ENCODE measurements around the gene TNS3. TPM values are rescaled to one million over a fixed set of nuclear protein-coding genes. Genes with fewer than 3 reads are reported as not detected.
A peak's percentile ranks its signal among the peaks of the same experiment; 100 is the strongest.

Gene TNS3
- total and polyA plus RNA-seq, 2 of the 13 experiments (the other 11 are each of a cell fraction or from before 2014, with no cell fraction given), result 52.9 to 55.7 TPM

- TF ChIP-seq, protein P1, sequence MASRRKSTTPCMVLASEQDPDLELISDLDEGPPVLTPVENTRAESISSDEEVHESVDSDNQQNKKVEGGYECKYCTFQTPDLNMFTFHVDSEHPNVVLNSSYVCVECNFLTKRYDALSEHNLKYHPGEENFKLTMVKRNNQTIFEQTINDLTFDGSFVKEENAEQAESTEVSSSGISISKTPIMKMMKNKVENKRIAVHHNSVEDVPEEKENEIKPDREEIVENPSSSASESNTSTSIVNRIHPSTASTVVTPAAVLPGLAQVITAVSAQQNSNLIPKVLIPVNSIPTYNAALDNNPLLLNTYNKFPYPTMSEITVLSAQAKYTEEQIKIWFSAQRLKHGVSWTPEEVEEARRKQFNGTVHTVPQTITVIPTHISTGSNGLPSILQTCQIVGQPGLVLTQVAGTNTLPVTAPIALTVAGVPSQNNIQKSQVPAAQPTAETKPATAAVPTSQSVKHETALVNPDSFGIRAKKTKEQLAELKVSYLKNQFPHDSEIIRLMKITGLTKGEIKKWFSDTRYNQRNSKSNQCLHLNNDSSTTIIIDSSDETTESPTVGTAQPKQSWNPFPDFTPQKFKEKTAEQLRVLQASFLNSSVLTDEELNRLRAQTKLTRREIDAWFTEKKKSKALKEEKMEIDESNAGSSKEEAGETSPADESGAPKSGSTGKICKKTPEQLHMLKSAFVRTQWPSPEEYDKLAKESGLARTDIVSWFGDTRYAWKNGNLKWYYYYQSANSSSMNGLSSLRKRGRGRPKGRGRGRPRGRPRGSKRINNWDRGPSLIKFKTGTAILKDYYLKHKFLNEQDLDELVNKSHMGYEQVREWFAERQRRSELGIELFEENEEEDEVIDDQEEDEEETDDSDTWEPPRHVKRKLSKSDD (CRISPR knock-in tag; IDR thresholded peaks at IDR 0.05; ENCODE audit: low read depth), result no peak
- TF ChIP-seq MAFF (IDR thresholded peaks at IDR 0.05; ENCODE audit: low read depth, low read length) (0 out of 2 replicates have a peak, but pooled peaks have one; percentile 6), SKI (IDR thresholded peaks at IDR 0.05; ENCODE audit: partially characterized antibody) (peak; percentile 60), ZNF331 (CRISPR knock-in tag; IDR thresholded peaks at IDR 0.05) (peak; percentile 39; the same call in 1 of the 2 replicates), ZNF235 (CRISPR knock-in tag; IDR thresholded peaks at IDR 0.05; ENCODE audit: borderline replicate concordance) (no peak), ZNF317 (CRISPR knock-in tag; IDR thresholded peaks at IDR 0.05) (no peak), ZNF720 (CRISPR knock-in tag; IDR thresholded peaks at IDR 0.05) (no peak), ZNF12 (CRISPR knock-in tag; IDR thresholded peaks at IDR 0.05) (peak; percentile 82; the same call in 1 of the 2 replicates), HBP1 (CRISPR knock-in tag; IDR thresholded peaks at IDR 0.05; ENCODE audit: low read depth) (no peak)
- TF ChIP-seq, protein P2, sequence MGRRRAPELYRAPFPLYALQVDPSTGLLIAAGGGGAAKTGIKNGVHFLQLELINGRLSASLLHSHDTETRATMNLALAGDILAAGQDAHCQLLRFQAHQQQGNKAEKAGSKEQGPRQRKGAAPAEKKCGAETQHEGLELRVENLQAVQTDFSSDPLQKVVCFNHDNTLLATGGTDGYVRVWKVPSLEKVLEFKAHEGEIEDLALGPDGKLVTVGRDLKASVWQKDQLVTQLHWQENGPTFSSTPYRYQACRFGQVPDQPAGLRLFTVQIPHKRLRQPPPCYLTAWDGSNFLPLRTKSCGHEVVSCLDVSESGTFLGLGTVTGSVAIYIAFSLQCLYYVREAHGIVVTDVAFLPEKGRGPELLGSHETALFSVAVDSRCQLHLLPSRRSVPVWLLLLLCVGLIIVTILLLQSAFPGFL (CRISPR knock-in tag; IDR thresholded peaks at IDR 0.05), result no peak
- TF ChIP-seq, protein P3, sequence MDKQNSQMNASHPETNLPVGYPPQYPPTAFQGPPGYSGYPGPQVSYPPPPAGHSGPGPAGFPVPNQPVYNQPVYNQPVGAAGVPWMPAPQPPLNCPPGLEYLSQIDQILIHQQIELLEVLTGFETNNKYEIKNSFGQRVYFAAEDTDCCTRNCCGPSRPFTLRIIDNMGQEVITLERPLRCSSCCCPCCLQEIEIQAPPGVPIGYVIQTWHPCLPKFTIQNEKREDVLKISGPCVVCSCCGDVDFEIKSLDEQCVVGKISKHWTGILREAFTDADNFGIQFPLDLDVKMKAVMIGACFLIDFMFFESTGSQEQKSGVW (CRISPR knock-in tag; IDR thresholded peaks at IDR 0.05; ENCODE audit: borderline replicate concordance), result no peak
- TF ChIP-seq, protein P4, sequence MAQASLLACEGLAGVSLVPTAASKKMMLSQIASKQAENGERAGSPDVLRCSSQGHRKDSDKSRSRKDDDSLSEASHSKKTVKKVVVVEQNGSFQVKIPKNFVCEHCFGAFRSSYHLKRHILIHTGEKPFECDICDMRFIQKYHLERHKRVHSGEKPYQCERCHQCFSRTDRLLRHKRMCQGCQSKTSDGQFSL (CRISPR knock-in tag; IDR thresholded peaks at IDR 0.05), result no peak
- TF ChIP-seq, protein P5, sequence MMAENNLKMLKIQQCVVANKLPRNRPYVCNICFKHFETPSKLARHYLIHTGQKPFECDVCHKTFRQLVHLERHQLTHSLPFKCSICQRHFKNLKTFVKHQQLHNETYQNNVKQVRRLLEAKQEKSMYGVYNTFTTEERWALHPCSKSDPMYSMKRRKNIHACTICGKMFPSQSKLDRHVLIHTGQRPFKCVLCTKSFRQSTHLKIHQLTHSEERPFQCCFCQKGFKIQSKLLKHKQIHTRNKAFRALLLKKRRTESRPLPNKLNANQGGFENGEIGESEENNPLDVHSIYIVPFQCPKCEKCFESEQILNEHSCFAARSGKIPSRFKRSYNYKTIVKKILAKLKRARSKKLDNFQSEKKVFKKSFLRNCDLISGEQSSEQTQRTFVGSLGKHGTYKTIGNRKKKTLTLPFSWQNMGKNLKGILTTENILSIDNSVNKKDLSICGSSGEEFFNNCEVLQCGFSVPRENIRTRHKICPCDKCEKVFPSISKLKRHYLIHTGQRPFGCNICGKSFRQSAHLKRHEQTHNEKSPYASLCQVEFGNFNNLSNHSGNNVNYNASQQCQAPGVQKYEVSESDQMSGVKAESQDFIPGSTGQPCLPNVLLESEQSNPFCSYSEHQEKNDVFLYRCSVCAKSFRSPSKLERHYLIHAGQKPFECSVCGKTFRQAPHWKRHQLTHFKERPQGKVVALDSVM (CRISPR knock-in tag; IDR thresholded peaks at IDR 0.05), result no peak
- TF ChIP-seq, protein P6, sequence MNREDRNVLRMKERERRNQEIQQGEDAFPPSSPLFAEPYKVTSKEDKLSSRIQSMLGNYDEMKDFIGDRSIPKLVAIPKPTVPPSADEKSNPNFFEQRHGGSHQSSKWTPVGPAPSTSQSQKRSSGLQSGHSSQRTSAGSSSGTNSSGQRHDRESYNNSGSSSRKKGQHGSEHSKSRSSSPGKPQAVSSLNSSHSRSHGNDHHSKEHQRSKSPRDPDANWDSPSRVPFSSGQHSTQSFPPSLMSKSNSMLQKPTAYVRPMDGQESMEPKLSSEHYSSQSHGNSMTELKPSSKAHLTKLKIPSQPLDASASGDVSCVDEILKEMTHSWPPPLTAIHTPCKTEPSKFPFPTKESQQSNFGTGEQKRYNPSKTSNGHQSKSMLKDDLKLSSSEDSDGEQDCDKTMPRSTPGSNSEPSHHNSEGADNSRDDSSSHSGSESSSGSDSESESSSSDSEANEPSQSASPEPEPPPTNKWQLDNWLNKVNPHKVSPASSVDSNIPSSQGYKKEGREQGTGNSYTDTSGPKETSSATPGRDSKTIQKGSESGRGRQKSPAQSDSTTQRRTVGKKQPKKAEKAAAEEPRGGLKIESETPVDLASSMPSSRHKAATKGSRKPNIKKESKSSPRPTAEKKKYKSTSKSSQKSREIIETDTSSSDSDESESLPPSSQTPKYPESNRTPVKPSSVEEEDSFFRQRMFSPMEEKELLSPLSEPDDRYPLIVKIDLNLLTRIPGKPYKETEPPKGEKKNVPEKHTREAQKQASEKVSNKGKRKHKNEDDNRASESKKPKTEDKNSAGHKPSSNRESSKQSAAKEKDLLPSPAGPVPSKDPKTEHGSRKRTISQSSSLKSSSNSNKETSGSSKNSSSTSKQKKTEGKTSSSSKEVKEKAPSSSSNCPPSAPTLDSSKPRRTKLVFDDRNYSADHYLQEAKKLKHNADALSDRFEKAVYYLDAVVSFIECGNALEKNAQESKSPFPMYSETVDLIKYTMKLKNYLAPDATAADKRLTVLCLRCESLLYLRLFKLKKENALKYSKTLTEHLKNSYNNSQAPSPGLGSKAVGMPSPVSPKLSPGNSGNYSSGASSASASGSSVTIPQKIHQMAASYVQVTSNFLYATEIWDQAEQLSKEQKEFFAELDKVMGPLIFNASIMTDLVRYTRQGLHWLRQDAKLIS (CRISPR knock-in tag; IDR thresholded peaks at IDR 0.05), result no peak; the same call in 1 of the 2 replicates
- TF ChIP-seq, protein P7, sequence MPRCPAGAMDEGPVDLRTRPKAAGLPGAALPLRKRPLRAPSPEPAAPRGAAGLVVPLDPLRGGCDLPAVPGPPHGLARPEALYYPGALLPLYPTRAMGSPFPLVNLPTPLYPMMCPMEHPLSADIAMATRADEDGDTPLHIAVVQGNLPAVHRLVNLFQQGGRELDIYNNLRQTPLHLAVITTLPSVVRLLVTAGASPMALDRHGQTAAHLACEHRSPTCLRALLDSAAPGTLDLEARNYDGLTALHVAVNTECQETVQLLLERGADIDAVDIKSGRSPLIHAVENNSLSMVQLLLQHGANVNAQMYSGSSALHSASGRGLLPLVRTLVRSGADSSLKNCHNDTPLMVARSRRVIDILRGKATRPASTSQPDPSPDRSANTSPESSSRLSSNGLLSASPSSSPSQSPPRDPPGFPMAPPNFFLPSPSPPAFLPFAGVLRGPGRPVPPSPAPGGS (CRISPR knock-in tag; IDR thresholded peaks at IDR 0.05), result no peak
Observed at GRCh38 chr7:47538846-47539311, 43.0 kb downstream of the TNS3 start (continued).

Measured in HepG2 (cell line).